HEK293 (cell line): ENCODE data around the gene ASXL3.

Source experiments
- CTCF ChIA-PET: fragments of 350-600 bp; formaldehyde crosslinking; extraction: SDS; loops from one replicate; lab custom pipeline; 2021; ENCODE audit warnings: antibody characterized with exemption; lab: Yijun Ruan, JAX
- POLR2A ChIA-PET: fragments of 300-600 bp; formaldehyde crosslinking; extraction: SDS; loops from one replicate; lab custom pipeline; 2020; ENCODE audit warnings: antibody characterized with exemption, inconsistent platforms; lab: Yijun Ruan, JAX
- H3K27ac ChIP-seq: fragments of 200-500 bp; sonication (Bioruptor generic); 2 replicates; pipeline ENCODE4 v1.5.1; 2014; ENCODE audit warnings: low read depth, low read length, control low read depth, inconsistent platforms; ENCODE audit errors: extremely low read depth
- H3K36me3 ChIP-seq, 2 experiments: fragments of 200-500 bp in 1 of 2; sonication (Bioruptor generic) in 1 of 2; 1 replicate in 1 of 2; 2 replicates in 1 of 2; pipeline ENCODE4 v1.5.1; 2014 to 2017; ENCODE audit warnings: inconsistent platforms in 2 of 2, low read length in 2 of 2; ENCODE audit not compliant: control insufficient read depth in 2 of 2, insufficient read depth in 1 of 2
- H3K4me1 ChIP-seq: fragments of 200-500 bp; sonication (Bioruptor generic); 2 replicates; pipeline ENCODE4 v1.5.1; 2014; ENCODE audit warnings: mild to moderate bottlenecking, low read length, inconsistent platforms; ENCODE audit not compliant: control insufficient read depth, insufficient read depth
- H3K4me3 ChIP-seq: 2 replicates; pipeline ENCODE4 v1.5.1; 2011; ENCODE audit warnings: low read depth, mild to moderate bottlenecking, control low read depth, low read length, moderate library complexity
- H3K9me3 ChIP-seq: fragments of 200-500 bp; sonication (Bioruptor generic); 2 replicates; pipeline ENCODE4 v1.5.1; 2014; ENCODE audit warnings: low read depth, low read length, inconsistent platforms; ENCODE audit not compliant: control insufficient read depth, insufficient read depth
- BCL11B ChIP-seq: fragments of 450-650 bp; formaldehyde crosslinking; IDR thresholded peaks from 2 replicates; pipeline ENCODE4 v1.5.1; 2016; ENCODE audit warnings: low read depth, missing biosample characterization, missing genetic modification characterization
- HOXC10 ChIP-seq: sonication (generic); formaldehyde crosslinking; IDR thresholded peaks from 2 replicates; pipeline ENCODE4 v1.8.1; 2023; ENCODE audit warnings: mild to moderate bottlenecking, missing genetic modification reagents
- SP3 ChIP-seq: fragments of 450-650 bp; formaldehyde crosslinking; IDR thresholded peaks from 2 replicates; pipeline ENCODE4 v1.5.1; 2016; ENCODE audit warnings: missing biosample characterization, missing genetic modification characterization
- YY2 ChIP-seq: fragments of 450-650 bp; formaldehyde crosslinking; IDR thresholded peaks from 2 replicates; pipeline ENCODE4 v1.5.1; 2016; ENCODE audit warnings: missing biosample characterization, missing genetic modification characterization
- ZNF174 ChIP-seq: fragments of 450-650 bp; formaldehyde crosslinking; IDR thresholded peaks from 2 replicates; pipeline ENCODE4 v1.5.0; 2017; ENCODE audit warnings: missing biosample characterization, mild to moderate bottlenecking, missing genetic modification characterization
- ZNF24 ChIP-seq: fragments of 450-650 bp; formaldehyde crosslinking; IDR thresholded peaks from 2 replicates; pipeline ENCODE4 v1.5.1; 2016; ENCODE audit warnings: missing biosample characterization, missing genetic modification characterization
- ZNF302 ChIP-seq: fragments of 450-650 bp; formaldehyde crosslinking; IDR thresholded peaks from 2 replicates; pipeline ENCODE4 v1.5.1; 2016; ENCODE audit warnings: missing biosample characterization, missing genetic modification characterization, low read depth
- ZNF366 ChIP-seq: fragments of 450-650 bp; formaldehyde crosslinking; conservative IDR thresholded peaks from 2 replicates; pipeline ENCODE4 v1.5.1; 2016; ENCODE audit warnings: missing biosample characterization, missing genetic modification characterization
- ZNF433 ChIP-seq: fragments of 450-650 bp; formaldehyde crosslinking; IDR thresholded peaks from 2 replicates; pipeline ENCODE4 v1.5.1; 2016; ENCODE audit warnings: missing biosample characterization, missing genetic modification characterization, low read depth
- ZNF514 ChIP-seq: fragments of 450-650 bp; formaldehyde crosslinking; IDR thresholded peaks from 2 replicates; pipeline ENCODE4 v1.5.1; 2016; ENCODE audit warnings: missing biosample characterization, missing genetic modification characterization
- ZNF548 ChIP-seq: fragments of 450-650 bp; formaldehyde crosslinking; IDR thresholded peaks from 2 replicates; pipeline ENCODE4 v1.5.1; 2016; ENCODE audit warnings: missing biosample characterization, missing genetic modification characterization
- ZNF600 ChIP-seq: fragments of 450-650 bp; formaldehyde crosslinking; IDR thresholded peaks from 2 replicates; pipeline ENCODE4 v1.5.1; 2016; ENCODE audit warnings: missing biosample characterization, missing genetic modification characterization
- ZNF701 ChIP-seq: fragments of 450-650 bp; formaldehyde crosslinking; IDR thresholded peaks from 2 replicates; pipeline ENCODE4 v1.5.1; 2016; ENCODE audit warnings: missing biosample characterization, missing genetic modification characterization
- ZNF76 ChIP-seq: fragments of 450-650 bp; formaldehyde crosslinking; IDR thresholded peaks from 2 replicates; pipeline ENCODE4; 2016; ENCODE audit warnings: low read depth, missing biosample characterization, missing genetic modification characterization, borderline replicate concordance
- TF ChIP-seq, protein P1 (sequence below): fragments of 450-650 bp; formaldehyde crosslinking; IDR thresholded peaks from 2 replicates; pipeline ENCODE4 v1.5.1; 2017; ENCODE audit warnings: missing biosample characterization, missing genetic modification characterization
- TF ChIP-seq, protein P2 (sequence below): fragments of 450-650 bp; formaldehyde crosslinking; IDR thresholded peaks from 2 replicates; pipeline ENCODE4 v1.5.0; 2017; ENCODE audit warnings: missing biosample characterization, missing genetic modification characterization, borderline replicate concordance
- TF ChIP-seq, protein P3 (sequence below): fragments of 450-650 bp; formaldehyde crosslinking; IDR thresholded peaks from 2 replicates; pipeline ENCODE4 v1.5.1; 2016; ENCODE audit warnings: missing biosample characterization, missing genetic modification characterization
- TF ChIP-seq, protein P4 (sequence below): fragments of 450-650 bp; formaldehyde crosslinking; IDR thresholded peaks from 2 replicates; pipeline ENCODE4 v1.5.1; 2016; ENCODE audit warnings: missing biosample characterization, missing genetic modification characterization
- TF ChIP-seq, protein P5 (sequence below): fragments of 450-650 bp; formaldehyde crosslinking; IDR thresholded peaks from 2 replicates; pipeline ENCODE4 v1.5.1; 2016; ENCODE audit warnings: missing biosample characterization, missing genetic modification characterization

ASXL3 gene

DNA sequence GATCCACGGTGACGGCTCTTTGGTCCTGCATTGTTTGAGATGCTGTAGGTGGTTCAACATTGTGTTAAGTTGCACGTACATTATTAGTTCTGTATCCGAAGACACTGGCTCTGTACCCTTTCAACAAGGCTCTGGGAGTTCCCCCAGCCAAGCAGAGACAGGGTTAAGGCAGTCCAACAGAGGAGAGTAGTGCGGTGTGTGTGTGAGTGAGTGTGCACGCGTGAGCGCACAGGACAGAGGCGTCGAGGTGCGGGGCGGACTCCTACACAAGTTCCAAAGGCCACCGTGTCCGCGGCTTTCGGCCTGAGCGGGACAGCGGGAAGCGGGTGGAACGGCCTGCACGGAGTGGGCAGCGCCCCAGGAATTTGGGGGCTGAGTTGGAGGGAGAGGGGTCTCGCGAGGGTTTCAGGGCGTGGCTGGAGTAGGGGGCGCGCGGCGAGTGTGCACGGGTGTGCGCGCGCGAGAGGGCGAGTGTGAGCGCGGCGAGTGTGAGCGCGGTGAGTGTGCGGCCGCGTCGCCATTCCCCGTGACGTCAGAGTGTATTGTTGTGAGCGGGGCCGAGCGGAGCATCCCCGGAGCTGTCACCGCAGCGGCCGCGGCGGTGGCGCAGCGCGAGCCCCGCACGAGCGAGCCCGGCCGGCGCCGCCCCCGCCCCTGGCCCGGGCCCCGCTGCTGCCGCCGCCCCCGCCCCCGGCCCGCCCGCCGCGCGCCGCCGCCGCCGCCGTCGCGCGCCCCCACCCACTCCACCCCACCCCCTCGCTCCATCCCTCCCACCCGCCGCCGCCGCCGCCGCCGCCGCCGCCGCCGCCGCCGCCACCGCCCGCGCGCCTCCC, at the start of gene ASXL3 (continued):
- TF ChIP-seq ZNF24 (tag by site-specific recombination): no peak
- peak; percentile 66; the same call in 1 of the 2 replicates for TF ChIP-seq BCL11B (tag by site-specific recombination)

DNA sequence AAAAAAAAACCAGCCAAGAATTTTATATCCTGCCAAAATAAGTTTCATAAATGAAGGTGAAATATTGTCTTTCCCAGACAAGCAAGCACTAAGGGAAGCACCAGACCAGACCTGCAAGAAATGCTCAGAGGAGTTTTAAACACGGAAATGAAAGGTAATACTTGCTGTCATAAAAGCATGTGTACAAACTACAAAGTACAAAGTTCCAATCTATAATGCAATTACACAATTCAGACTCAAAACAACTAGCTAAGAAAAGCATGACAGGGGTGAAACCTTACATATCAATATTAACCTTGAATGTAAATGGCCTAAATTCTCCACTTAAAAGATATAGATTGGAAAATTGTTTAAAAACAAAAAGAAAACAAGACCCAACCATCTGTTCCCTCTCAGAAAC, 45.0 kb upstream of the ASXL3 start:
- Histone ChIP-seq H3K9me3 (no peaks in the 10 kb centered on the region), H3K4me1 (no peaks in the 10 kb centered on the region), H3K36me3 (no peaks in the 10 kb centered on the region), H3K4me3 (no peak overlapping the region), H3K27ac (no peak overlapping the region)
- CTCF ChIA-PET: interaction anchor here (0.5 kb wide), 1 partner anchor 1081 kb away, joined by 7 read pairs; no protein-coding TSS in a partner anchor
- no peak for TF ChIP-seq ZNF701
- no peak for TF ChIP-seq SP3 (tag by site-specific recombination)
- no peak for TF ChIP-seq HOXC10
- POLR2A ChIA-PET: no interaction called here

DNA sequence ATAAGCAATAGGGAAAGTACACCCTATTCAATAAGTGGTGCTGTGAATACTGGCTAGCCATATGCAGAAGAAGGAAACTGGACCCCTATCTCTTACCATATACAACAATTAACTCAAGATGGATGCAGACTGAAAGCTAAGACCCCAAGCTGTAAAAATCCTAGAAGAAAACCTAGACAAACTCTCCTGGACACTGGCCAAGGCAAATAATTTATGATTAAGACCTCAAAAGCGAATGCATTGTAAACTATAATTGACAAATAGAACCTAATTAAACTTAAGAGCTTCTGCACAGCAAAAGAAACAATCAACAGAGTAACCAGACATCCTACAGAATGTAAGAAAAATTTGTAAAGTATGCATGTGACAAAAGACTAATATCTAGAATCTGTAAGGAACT, 41.1 kb upstream of the ASXL3 start:
- no peak overlapping the region for H3K4me3 ChIP-seq
- H3K4me1 ChIP-seq: no peaks in the 10 kb centered on the region
- TF ChIP-seq, protein P1, sequence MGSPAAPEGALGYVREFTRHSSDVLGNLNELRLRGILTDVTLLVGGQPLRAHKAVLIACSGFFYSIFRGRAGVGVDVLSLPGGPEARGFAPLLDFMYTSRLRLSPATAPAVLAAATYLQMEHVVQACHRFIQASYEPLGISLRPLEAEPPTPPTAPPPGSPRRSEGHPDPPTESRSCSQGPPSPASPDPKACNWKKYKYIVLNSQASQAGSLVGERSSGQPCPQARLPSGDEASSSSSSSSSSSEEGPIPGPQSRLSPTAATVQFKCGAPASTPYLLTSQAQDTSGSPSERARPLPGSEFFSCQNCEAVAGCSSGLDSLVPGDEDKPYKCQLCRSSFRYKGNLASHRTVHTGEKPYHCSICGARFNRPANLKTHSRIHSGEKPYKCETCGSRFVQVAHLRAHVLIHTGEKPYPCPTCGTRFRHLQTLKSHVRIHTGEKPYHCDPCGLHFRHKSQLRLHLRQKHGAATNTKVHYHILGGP: peak; percentile 96
- no peak for TF ChIP-seq ZNF548 (tag by site-specific recombination)
- no peaks in the 10 kb centered on the region for H3K9me3 ChIP-seq
- H3K27ac ChIP-seq: no peak overlapping the region
- ChIA-PET CTCF (interaction anchor here (0.7 kb wide), 1 partner anchor 73 kb away, joined by 3 read pairs; no protein-coding TSS in a partner anchor), POLR2A (no interaction called here)
- H3K36me3 ChIP-seq: no peaks in the 10 kb centered on the region

DNA sequence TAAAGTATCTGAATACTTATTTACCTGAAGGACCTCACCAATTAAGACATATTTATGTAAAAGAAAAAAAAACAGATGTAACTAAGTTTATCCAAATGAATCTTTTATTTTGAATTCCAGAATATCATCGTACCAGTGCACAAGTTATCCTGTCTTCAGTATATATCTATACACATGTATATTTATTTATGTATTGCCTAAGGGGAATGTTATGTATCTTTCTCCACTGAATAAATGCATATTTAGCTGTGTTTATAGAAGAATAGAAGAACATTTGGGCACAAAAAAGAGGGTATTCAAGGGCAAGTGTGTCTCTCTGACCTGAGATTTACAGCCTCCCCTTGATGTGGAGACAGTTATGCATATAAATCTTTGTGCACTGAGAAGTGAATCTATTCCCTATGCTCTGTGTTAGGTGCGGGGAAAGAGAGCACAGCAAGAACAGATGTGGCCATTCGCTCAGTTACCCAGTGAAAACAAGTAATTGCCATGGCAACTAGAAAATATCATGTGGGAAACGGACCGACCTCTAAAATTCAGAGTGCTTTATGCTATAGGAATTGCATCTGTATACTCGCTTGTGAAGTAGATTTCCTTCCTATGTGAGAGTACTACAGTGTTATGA, 39.5 kb upstream of the ASXL3 start:
- CTCF ChIA-PET: no interaction called here
- Histone ChIP-seq H3K4me1 (no peaks in the 10 kb centered on the region; the same call in 1 of the 2 replicates), H3K9me3 (no peaks in the 10 kb centered on the region), H3K36me3 (no peaks in the 10 kb centered on the region), H3K27ac (no peak overlapping the region), H3K4me3 (no peak overlapping the region)
- POLR2A ChIA-PET: no interaction called here
- TF ChIP-seq ZNF76 (tag by site-specific recombination) (no peak), ZNF366 (tag by site-specific recombination) (no peak), YY2 (tag by site-specific recombination) (no peak), ZNF174 (tag by site-specific recombination) (no peak), ZNF600 (tag by site-specific recombination) (no peak), HOXC10 (no peak), ZNF302 (tag by site-specific recombination) (no peak), ZNF433 (tag by site-specific recombination) (no peak), ZNF514 (tag by site-specific recombination) (no peak)
- TF ChIP-seq, protein P2, sequence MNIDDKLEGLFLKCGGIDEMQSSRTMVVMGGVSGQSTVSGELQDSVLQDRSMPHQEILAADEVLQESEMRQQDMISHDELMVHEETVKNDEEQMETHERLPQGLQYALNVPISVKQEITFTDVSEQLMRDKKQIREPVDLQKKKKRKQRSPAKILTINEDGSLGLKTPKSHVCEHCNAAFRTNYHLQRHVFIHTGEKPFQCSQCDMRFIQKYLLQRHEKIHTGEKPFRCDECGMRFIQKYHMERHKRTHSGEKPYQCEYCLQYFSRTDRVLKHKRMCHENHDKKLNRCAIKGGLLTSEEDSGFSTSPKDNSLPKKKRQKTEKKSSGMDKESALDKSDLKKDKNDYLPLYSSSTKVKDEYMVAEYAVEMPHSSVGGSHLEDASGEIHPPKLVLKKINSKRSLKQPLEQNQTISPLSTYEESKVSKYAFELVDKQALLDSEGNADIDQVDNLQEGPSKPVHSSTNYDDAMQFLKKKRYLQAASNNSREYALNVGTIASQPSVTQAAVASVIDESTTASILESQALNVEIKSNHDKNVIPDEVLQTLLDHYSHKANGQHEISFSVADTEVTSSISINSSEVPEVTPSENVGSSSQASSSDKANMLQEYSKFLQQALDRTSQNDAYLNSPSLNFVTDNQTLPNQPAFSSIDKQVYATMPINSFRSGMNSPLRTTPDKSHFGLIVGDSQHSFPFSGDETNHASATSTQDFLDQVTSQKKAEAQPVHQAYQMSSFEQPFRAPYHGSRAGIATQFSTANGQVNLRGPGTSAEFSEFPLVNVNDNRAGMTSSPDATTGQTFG: no peak
- TF ChIP-seq, protein P3, sequence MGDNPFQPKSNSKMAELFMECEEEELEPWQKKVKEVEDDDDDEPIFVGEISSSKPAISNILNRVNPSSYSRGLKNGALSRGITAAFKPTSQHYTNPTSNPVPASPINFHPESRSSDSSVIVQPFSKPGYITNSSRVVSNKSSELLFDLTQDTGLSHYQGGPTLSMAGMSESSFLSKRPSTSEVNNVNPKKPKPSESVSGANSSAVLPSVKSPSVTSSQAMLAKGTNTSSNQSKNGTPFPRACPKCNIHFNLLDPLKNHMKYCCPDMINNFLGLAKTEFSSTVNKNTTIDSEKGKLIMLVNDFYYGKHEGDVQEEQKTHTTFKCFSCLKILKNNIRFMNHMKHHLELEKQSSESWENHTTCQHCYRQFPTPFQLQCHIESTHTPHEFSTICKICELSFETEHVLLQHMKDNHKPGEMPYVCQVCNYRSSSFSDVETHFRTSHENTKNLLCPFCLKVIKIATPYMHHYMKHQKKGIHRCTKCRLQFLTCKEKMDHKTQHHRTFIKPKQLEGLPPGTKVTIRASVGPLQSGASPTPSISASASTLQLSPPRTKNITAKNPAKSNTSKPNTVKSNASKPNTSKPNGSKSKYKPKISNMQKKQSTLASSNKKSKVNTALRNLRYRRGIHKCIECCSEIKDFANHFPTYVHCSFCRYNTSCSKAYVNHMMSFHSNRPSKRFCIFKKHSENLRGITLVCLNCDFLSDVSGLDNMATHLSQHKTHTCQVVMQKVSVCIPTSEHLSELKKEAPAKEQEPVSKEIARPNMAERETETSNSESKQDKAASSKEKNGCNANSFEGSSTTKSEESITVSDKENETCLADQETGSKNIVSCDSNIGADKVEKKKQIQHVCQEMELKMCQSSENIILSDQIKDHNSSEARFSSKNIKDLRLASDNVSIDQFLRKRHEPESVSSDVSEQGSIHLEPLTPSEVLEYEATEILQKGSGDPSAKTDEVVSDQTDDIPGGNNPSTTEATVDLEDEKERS (tag by site-specific recombination): no peak
- TF ChIP-seq, protein P4, sequence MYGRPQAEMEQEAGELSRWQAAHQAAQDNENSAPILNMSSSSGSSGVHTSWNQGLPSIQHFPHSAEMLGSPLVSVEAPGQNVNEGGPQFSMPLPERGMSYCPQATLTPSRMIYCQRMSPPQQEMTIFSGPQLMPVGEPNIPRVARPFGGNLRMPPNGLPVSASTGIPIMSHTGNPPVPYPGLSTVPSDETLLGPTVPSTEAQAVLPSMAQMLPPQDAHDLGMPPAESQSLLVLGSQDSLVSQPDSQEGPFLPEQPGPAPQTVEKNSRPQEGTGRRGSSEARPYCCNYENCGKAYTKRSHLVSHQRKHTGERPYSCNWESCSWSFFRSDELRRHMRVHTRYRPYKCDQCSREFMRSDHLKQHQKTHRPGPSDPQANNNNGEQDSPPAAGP (tag by site-specific recombination): no peak
- TF ChIP-seq, protein P5, sequence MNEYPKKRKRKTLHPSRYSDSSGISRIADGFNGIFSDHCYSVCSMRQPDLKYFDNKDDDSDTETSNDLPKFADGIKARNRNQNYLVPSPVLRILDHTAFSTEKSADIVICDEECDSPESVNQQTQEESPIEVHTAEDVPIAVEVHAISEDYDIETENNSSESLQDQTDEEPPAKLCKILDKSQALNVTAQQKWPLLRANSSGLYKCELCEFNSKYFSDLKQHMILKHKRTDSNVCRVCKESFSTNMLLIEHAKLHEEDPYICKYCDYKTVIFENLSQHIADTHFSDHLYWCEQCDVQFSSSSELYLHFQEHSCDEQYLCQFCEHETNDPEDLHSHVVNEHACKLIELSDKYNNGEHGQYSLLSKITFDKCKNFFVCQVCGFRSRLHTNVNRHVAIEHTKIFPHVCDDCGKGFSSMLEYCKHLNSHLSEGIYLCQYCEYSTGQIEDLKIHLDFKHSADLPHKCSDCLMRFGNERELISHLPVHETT: no peak
